HEK293 (cell line): Measurements from ENCODE around the gene MYO15B.

Experiments
- CTCF ChIA-PET: fragments of 350-600 bp; formaldehyde crosslinking; extraction: SDS; loops from one replicate; lab custom pipeline; 2021; ENCODE audit warnings: antibody characterized with exemption; lab: Yijun Ruan, JAX
- POLR2A ChIA-PET: fragments of 300-600 bp; formaldehyde crosslinking; extraction: SDS; loops from one replicate; lab custom pipeline; 2020; ENCODE audit warnings: antibody characterized with exemption, inconsistent platforms; lab: Yijun Ruan, JAX
- H3K27ac ChIP-seq: fragments of 200-500 bp; sonication (Bioruptor generic); 2 replicates; pipeline ENCODE4 v1.5.1; 2014; ENCODE audit warnings: low read depth, low read length, control low read depth, inconsistent platforms; ENCODE audit errors: extremely low read depth
- H3K36me3 ChIP-seq, 2 experiments: fragments of 200-500 bp in 1 of 2; sonication (Bioruptor generic) in 1 of 2; 1 replicate in 1 of 2; 2 replicates in 1 of 2; pipeline ENCODE4 v1.5.1; 2014 to 2017; ENCODE audit warnings: inconsistent platforms in 2 of 2, low read length in 2 of 2; ENCODE audit not compliant: control insufficient read depth in 2 of 2, insufficient read depth in 1 of 2
- H3K4me1 ChIP-seq: fragments of 200-500 bp; sonication (Bioruptor generic); 2 replicates; pipeline ENCODE4 v1.5.1; 2014; ENCODE audit warnings: mild to moderate bottlenecking, low read length, inconsistent platforms; ENCODE audit not compliant: control insufficient read depth, insufficient read depth
- H3K4me3 ChIP-seq: 2 replicates; pipeline ENCODE4 v1.5.1; 2011; ENCODE audit warnings: low read depth, mild to moderate bottlenecking, control low read depth, low read length, moderate library complexity
- H3K9me3 ChIP-seq: fragments of 200-500 bp; sonication (Bioruptor generic); 2 replicates; pipeline ENCODE4 v1.5.1; 2014; ENCODE audit warnings: low read depth, low read length, inconsistent platforms; ENCODE audit not compliant: control insufficient read depth, insufficient read depth
- CTCF ChIP-seq: fragments of 450-650 bp; formaldehyde crosslinking; IDR thresholded peaks from 2 replicates; pipeline ENCODE4 v1.5.1; 2016; ENCODE audit warnings: missing biosample characterization, missing genetic modification characterization
- GLIS1 ChIP-seq: fragments of 450-650 bp; formaldehyde crosslinking; IDR thresholded peaks from 2 replicates; pipeline ENCODE4 v1.5.1; 2016; ENCODE audit warnings: missing biosample characterization, missing genetic modification characterization
- KLF17 ChIP-seq: fragments of 450-650 bp; formaldehyde crosslinking; IDR thresholded peaks from 2 replicates; pipeline ENCODE4 v1.5.1; 2016; ENCODE audit warnings: missing biosample characterization, missing genetic modification characterization
- KLF8 ChIP-seq: fragments of 450-650 bp; formaldehyde crosslinking; IDR thresholded peaks from 2 replicates; pipeline ENCODE4 v1.5.1; 2016; ENCODE audit warnings: missing biosample characterization, missing genetic modification characterization
- PRDM6 ChIP-seq: fragments of 450-650 bp; formaldehyde crosslinking; IDR thresholded peaks from 2 replicates; pipeline ENCODE4 v1.5.1; 2017; ENCODE audit warnings: missing biosample characterization, missing genetic modification characterization
- SCRT1 ChIP-seq: fragments of 450-650 bp; formaldehyde crosslinking; IDR thresholded peaks from 2 replicates; pipeline ENCODE4 v1.5.1; 2016; ENCODE audit warnings: missing biosample characterization, missing genetic modification characterization, borderline replicate concordance
- SETDB1 ChIP-seq: IDR thresholded peaks from one replicate; pipeline ENCODE4 v1.6.1; 2017; ENCODE audit warnings: mild to moderate bottlenecking, low read length, moderate library complexity, mixed read lengths; ENCODE audit not compliant: insufficient read length
- SP3 ChIP-seq: fragments of 450-650 bp; formaldehyde crosslinking; IDR thresholded peaks from 2 replicates; pipeline ENCODE4 v1.5.1; 2016; ENCODE audit warnings: missing biosample characterization, missing genetic modification characterization
- TCF7L2 ChIP-seq: IDR thresholded peaks from 2 replicates; pipeline ENCODE4 v1.6.1; 2011; ENCODE audit warnings: low read depth, mild to moderate bottlenecking, inconsistent platforms, low read length, moderate library complexity, borderline replicate concordance
- ZBTB1 ChIP-seq: fragments of 450-650 bp; formaldehyde crosslinking; IDR thresholded peaks from 2 replicates; pipeline ENCODE4 v1.5.1; 2016; ENCODE audit warnings: missing biosample characterization, missing genetic modification characterization
- ZBTB21 ChIP-seq: fragments of 450-650 bp; formaldehyde crosslinking; IDR thresholded peaks from 2 replicates; pipeline ENCODE4 v1.5.1; 2017; ENCODE audit warnings: missing biosample characterization, missing genetic modification characterization
- ZNF280C ChIP-seq: fragments of 450-650 bp; formaldehyde crosslinking; IDR thresholded peaks from 2 replicates; pipeline ENCODE4 v1.5.1; 2016; ENCODE audit warnings: missing biosample characterization, missing genetic modification characterization
- ZNF311 ChIP-seq: fragments of 450-650 bp; formaldehyde crosslinking; IDR thresholded peaks from 2 replicates; pipeline ENCODE4 v1.5.1; 2017; ENCODE audit warnings: missing biosample characterization, missing genetic modification characterization, borderline replicate concordance
- ZNF350 ChIP-seq: fragments of 450-650 bp; formaldehyde crosslinking; IDR thresholded peaks from 2 replicates; pipeline ENCODE4 v1.5.0; 2017; ENCODE audit warnings: missing biosample characterization, mild to moderate bottlenecking, missing genetic modification characterization
- ZNF391 ChIP-seq: fragments of 450-650 bp; formaldehyde crosslinking; IDR thresholded peaks from 2 replicates; pipeline ENCODE4 v1.5.1; 2016; ENCODE audit warnings: low read depth, missing biosample characterization, missing genetic modification characterization, borderline replicate concordance
- ZNF518A ChIP-seq: fragments of 450-650 bp; formaldehyde crosslinking; conservative IDR thresholded peaks from 2 replicates; pipeline ENCODE4 v1.5.1; 2016; ENCODE audit warnings: low read depth, missing biosample characterization, missing genetic modification characterization
- ZNF701 ChIP-seq: fragments of 450-650 bp; formaldehyde crosslinking; IDR thresholded peaks from 2 replicates; pipeline ENCODE4 v1.5.1; 2016; ENCODE audit warnings: missing biosample characterization, missing genetic modification characterization
- ZNF837 ChIP-seq: fragments of 450-650 bp; formaldehyde crosslinking; IDR thresholded peaks from 2 replicates; pipeline ENCODE4 v1.5.1; 2016; ENCODE audit warnings: missing biosample characterization, missing genetic modification characterization

The MYO15B gene

GRCh38 chr17:75602644-75603043 lies 15.0 kb downstream of the MYO15B start:
- TF ChIP-seq ZBTB1 (tag by site-specific recombination): no peak
- ChIA-PET POLR2A (interaction anchor here (0.7 kb wide), 1 partner anchor 9 kb away, joined by 3 read pairs; no protein-coding TSS in a partner anchor), CTCF (interaction anchor here (0.7 to 7.9 kb wide), 10 partner anchors 11 to 205 kb away, joined by 3 to 122 read pairs (median 20); partner anchors contain the start of gene SMIM5)
- H3K4me1 ChIP-seq: no peaks in the 10 kb centered on the region
- H3K4me3 ChIP-seq: no peak overlapping the region
- H3K36me3 ChIP-seq: no peaks in the 10 kb centered on the region
- no peak overlapping the region for H3K27ac ChIP-seq
- no peaks in the 10 kb centered on the region for H3K9me3 ChIP-seq

- Histone ChIP-seq H3K36me3 (no peaks in the 10 kb centered on the region), H3K4me1 (no peaks in the 10 kb centered on the region), H3K27ac (no peak overlapping the region), H3K4me3 (no peak overlapping the region), H3K9me3 (no peaks in the 10 kb centered on the region)
- TF ChIP-seq ZNF280C (tag by site-specific recombination) (no peak), ZNF311 (no peak), GLIS1 (tag by site-specific recombination) (no peak)
- CTCF ChIA-PET: interaction anchor here (0.7 to 7.9 kb wide), 10 partner anchors 11 to 204 kb away, joined by 3 to 122 read pairs (median 24); partner anchors contain the start of gene SMIM5
- POLR2A ChIA-PET: no interaction called here
Measured at GRCh38 chr17:75603123-75603522, 15.5 kb downstream of the MYO15B start.

- ChIA-PET CTCF (interaction anchor here (0.6 to 7.9 kb wide), 6 partner anchors 10 to 144 kb away, joined by 3 to 102 read pairs (median 4); partner anchors contain the start of gene SMIM5), POLR2A (interaction anchor here (0.8 to 1.8 kb wide), 2 partner anchors 29 to 176 kb away, joined by 4 to 6 read pairs; partner anchors contain the start of gene SMIM5)
- Histone ChIP-seq H3K9me3 (no peaks in the 10 kb centered on the region), H3K36me3 (no peaks in the 10 kb centered on the region), H3K4me1 (no peaks in the 10 kb centered on the region), H3K27ac (no peak overlapping the region), H3K4me3 (no peak overlapping the region)
- no peak for TF ChIP-seq ZNF701 (tag by site-specific recombination)
- peak; percentile 19; the same call in 1 of the 2 replicates for TF ChIP-seq SP3 (tag by site-specific recombination)
- no peak for TF ChIP-seq ZBTB21 (tag by site-specific recombination)
- TF ChIP-seq KLF17 (tag by site-specific recombination): peak; percentile 53; the same call in 1 of the 2 replicates
- TF ChIP-seq PRDM6 (tag by site-specific recombination): no peak
- TF ChIP-seq ZNF518A (tag by site-specific recombination): no peak
- TF ChIP-seq SCRT1 (tag by site-specific recombination): no peak
- no peak for TF ChIP-seq ZNF837 (tag by site-specific recombination)
- TF ChIP-seq TCF7L2: no peak
- no peak for TF ChIP-seq SETDB1
- no peak for TF ChIP-seq ZNF391 (tag by site-specific recombination)
- no peak for TF ChIP-seq ZNF350 (tag by site-specific recombination)
- 0 out of 2 replicates have a peak, but pooled peaks have one; percentile 21 for TF ChIP-seq KLF8 (tag by site-specific recombination)
- TF ChIP-seq CTCF (tag by site-specific recombination): no peak
Measured at GRCh38 chr17:75604034-75604695, 16.6 kb downstream of the MYO15B start.
